Smooth muscle cell (in vitro differentiated cells): ENCODE results near the gene ESF1. TPM values are rescaled to one million over a fixed set of nuclear protein-coding genes. Genes with fewer than 3 reads are reported as not detected.

Experiments used
- DNase-seq: peaks from one replicate; lab custom pipeline; 2025; ENCODE audit not compliant: unreplicated experiment; lab: John Stamatoyannopoulos, UW
- H2AFZ ChIP-seq: fragments of 200-600 bp; sonication (generic); 2 replicates; pipeline ENCODE4 v1.6.0; 2016; ENCODE audit warnings: antibody characterized with exemption, low read depth, mild to moderate bottlenecking
- H3F3A ChIP-seq: fragments of 200-600 bp; sonication (generic); 2 replicates; pipeline ENCODE4 v1.6.0; 2017; ENCODE audit warnings: antibody characterized with exemption, low read depth
- H3K27ac ChIP-seq: fragments of 200-600 bp; sonication (generic); 2 replicates; pipeline ENCODE4 v1.5.1; 2016; ENCODE audit warnings: low read depth, mild to moderate bottlenecking
- H3K27me3 ChIP-seq: fragments of 200-600 bp; sonication (generic); 2 replicates; pipeline ENCODE4 v1.6.1; 2016; ENCODE audit warnings: low read depth, mild to moderate bottlenecking
- H3K36me3 ChIP-seq: fragments of 200-600 bp; sonication (generic); 2 replicates; pipeline ENCODE4 v1.5.1; 2016; ENCODE audit warnings: low read depth
- H3K4me1 ChIP-seq: fragments of 200-600 bp; sonication (generic); 2 replicates; pipeline ENCODE4 v1.5.1; 2016; ENCODE audit warnings: low read depth
- H3K4me2 ChIP-seq: fragments of 200-600 bp; sonication (generic); 2 replicates; pipeline ENCODE4 v1.6.0; 2016; ENCODE audit warnings: mild to moderate bottlenecking
- H3K4me3 ChIP-seq: fragments of 200-600 bp; sonication (generic); 2 replicates; pipeline ENCODE4 v1.5.1; 2016; ENCODE audit warnings: mild to moderate bottlenecking
- H3K79me2 ChIP-seq: fragments of 200-600 bp; sonication (generic); 2 replicates; pipeline ENCODE4 v1.6.0; 2016; ENCODE audit warnings: low read depth, mild to moderate bottlenecking
- H3K9ac ChIP-seq: fragments of 200-600 bp; sonication (generic); 2 replicates; pipeline ENCODE4 v1.6.0; 2016; ENCODE audit warnings: low read depth
- H3K9me3 ChIP-seq: fragments of 200-600 bp; sonication (generic); replicated peaks from 2 replicates; pipeline ENCODE4 v1.5.1; 2016; ENCODE audit warnings: low read depth
- H4K20me1 ChIP-seq: fragments of 200-600 bp; sonication (generic); 2 replicates; pipeline ENCODE4 v1.6.0; 2016; ENCODE audit warnings: low read depth
- CTCF ChIP-seq: fragments of 200-600 bp; sonication (generic); IDR thresholded peaks from 2 replicates; pipeline ENCODE4 v1.5.1; 2017; ENCODE audit warnings: borderline replicate concordance, mild to moderate bottlenecking, antibody characterized with exemption; ENCODE audit not compliant: insufficient read depth, poor library complexity, severe bottlenecking
- WGBS: methylation state at CpG from one replicate; pipeline ENCODE4 v1.1.7; 2016; ENCODE audit warnings: low lambda C conversion rate; 5-methylcytosine and 5-hydroxymethylcytosine counted together
- polyA plus RNA-seq: library from polyadenylated mRNA; unstranded; fragments of >200 nt; fragmentation: Nextera tagmentation; extraction: Ambion mirVana; gene quantifications from 2 replicates; pipeline ENCODE4 v1.2.1, GENCODE V29; 2016
- total RNA-seq: library from RNA; depleted of rRNA; stranded (reverse); fragments of >200 nt; gene quantifications from 2 replicates; pipeline ENCODE4 v1.2.3, GENCODE V29; 2014

The ESF1 gene
- total and polyA plus RNA-seq, 2 experiments from 2014 or later = 5.6 to 9.3 TPM

DNA sequence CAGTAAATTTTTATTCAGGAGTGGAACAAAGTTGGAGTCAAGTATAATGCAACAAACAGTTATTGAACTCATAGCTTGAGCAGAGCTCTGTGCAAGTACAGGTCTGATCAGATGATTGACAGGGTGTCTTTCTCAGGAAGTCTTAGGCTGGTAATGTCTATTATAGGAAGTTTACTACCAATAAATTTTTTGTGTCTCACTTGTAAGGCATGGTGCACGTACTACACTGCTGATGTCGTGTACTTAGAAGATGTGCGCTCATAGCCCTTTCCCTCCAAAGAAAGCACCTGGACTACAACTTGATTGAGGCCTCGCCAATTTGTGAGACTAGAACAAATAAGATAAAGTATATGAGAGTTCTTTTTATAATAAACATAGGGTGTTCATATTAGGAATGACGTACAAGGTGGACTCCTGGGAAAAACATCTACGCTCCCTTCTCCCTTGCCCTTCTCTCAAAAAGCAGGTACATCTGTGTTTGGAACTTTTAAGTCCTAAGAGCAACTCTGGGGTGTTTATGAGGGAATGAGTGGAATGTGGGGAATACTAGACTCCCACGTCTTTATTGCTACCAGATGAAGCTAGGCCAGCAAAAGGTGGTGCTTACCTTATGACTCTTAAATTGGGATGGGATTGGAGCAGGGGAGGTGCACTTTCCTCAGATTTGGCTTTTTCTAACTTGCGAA, 1.6 kb upstream of the ESF1 start:
- no peak for DNase-seq
- Histone ChIP-seq H3F3A (no peaks in the 10 kb centered on the region), H3K4me1 (peaks cover 20% of the 10 kb centered on the region), H3K9ac (peak overlapping the region; percentile 96), H3K4me3 (peak overlapping the region; percentile 98), H3K27me3 (no peaks in the 10 kb centered on the region), H3K79me2 (peaks cover 71% of the 10 kb centered on the region), H3K4me2 (peak overlapping the region; percentile 96), H3K36me3 (peaks cover 14% of the 10 kb centered on the region), H3K27ac (no peak overlapping the region), H2AFZ (no peak overlapping the region), H3K9me3 (no peaks in the 10 kb centered on the region), H4K20me1 (peaks cover 24% of the 10 kb centered on the region)
- WGBS = 77% methylated on average over 8 of the region's 8 CpGs
- no peak for TF ChIP-seq CTCF

DNA sequence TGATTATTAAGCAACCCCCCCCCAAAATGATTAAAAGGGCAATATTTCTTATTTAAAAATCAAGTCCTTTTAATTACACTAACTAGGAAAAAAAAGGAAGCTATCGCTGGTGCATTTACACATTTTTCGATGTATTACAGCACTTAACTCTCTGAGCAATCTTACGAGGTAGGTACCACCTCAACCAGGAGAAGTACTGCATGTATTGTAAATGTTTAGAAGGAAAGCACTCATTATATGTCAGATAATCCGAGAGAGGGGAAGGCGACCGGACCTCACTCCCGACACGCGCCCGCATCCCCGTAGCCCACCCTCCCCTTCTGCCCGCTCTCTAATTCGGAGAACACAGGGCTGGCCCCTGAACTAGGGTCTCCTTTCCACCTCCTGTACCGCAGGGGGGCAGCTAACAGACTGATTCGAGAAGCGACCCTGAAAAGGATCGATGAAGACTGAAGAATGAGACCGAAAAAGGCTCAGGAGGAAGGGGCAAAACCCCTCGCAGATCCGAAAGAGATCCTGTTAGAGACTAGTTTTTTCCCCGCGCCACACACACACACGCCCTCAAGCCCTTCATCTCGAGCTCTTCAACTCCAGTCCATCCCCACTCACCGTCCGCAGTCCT, 337 bp downstream of the ESF1 start:
- WGBS = 1% methylated on average over 26 of the region's 26 CpGs
- peak overlapping the region; percentile 96 for H3K9ac ChIP-seq
- H3K27me3 ChIP-seq = no peaks in the 10 kb centered on the region
- peak overlapping the region; percentile 98 for H3K4me3 ChIP-seq
- peaks cover 20% of the 10 kb centered on the region for H3K4me1 ChIP-seq
- DNase-seq = no peak
- peak overlapping the region; percentile 82 for H3K27ac ChIP-seq
- H3K79me2 ChIP-seq = peaks cover 79% of the 10 kb centered on the region
- H3K4me2 ChIP-seq = peak overlapping the region; percentile 96
- peaks cover 13% of the 10 kb centered on the region for H3K36me3 ChIP-seq
- H2AFZ ChIP-seq = peak overlapping the region; percentile 98
- H3K9me3 ChIP-seq = no peaks in the 10 kb centered on the region
- H3F3A ChIP-seq = no peaks in the 10 kb centered on the region
- H4K20me1 ChIP-seq = peaks cover 19% of the 10 kb centered on the region
- no peak for TF ChIP-seq CTCF

GRCh38 chr20:13783528-13783927, 1.2 kb downstream of the ESF1 start:
- peaks cover 13% of the 10 kb centered on the region for H3K36me3 ChIP-seq
- H3K4me1 ChIP-seq = peaks cover 20% of the 10 kb centered on the region
- WGBS = 93% methylated on average over 13 of the region's 13 CpGs
- peak overlapping the region; percentile 96 for H3K4me2 ChIP-seq
- peaks cover 15% of the 10 kb centered on the region for H4K20me1 ChIP-seq
- H2AFZ ChIP-seq = no peak overlapping the region
- H3K9me3 ChIP-seq = no peaks in the 10 kb centered on the region
- no peak for DNase-seq
- peaks cover 74% of the 10 kb centered on the region for H3K79me2 ChIP-seq
- H3K4me3 ChIP-seq = peak overlapping the region; percentile 98
- H3K27me3 ChIP-seq = no peaks in the 10 kb centered on the region
- H3F3A ChIP-seq = no peaks in the 10 kb centered on the region
- peak overlapping the region; percentile 96 for H3K9ac ChIP-seq
- H3K27ac ChIP-seq = no peak overlapping the region
- TF ChIP-seq CTCF = no peak
